Esophagus muscularis mucosa (tissue), 3 donors: ENCODE data around the gene ZNF316.

Experiments used
- CTCF ChIP-seq, 3 experiments: fragments of 200-600 bp in 2 of 3; fragments of 450-650 bp in 1 of 3; sonication (generic) in 2 of 3; IDR thresholded peaks; one replicate each; pipeline ENCODE4 v1.5.1; 2017 to 2019; ENCODE audit warnings: antibody characterized with exemption in 3 of 3, mild to moderate bottlenecking in 2 of 3, moderate library complexity in 1 of 3
- POLR2A ChIP-seq: fragments of 450-650 bp; IDR thresholded peaks from one replicate; pipeline ENCODE4 v1.6.1; 2017; ENCODE audit warnings: antibody characterized with exemption, moderate library complexity, mild to moderate bottlenecking, low read depth

DNA sequence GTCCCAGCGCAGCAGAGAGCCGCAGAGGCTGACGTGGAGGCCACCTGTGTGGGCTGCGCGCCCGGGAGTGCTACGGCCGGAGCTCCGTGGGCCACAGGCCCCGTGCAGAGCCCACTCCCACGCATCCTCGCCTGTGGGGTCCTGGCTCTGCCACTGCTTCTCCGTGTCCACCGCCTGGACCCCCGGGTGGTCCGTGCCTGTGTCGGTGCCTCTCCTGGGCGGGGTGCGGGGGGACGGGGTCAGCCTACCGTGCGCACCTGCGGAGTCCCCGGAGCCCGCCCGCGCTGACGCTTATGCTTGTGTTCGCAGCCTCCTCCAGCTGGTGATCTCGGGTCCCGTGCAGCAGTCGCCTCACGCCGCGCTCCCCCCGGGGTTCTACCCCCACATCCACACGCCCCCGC lies 29.5 kb upstream of the ZNF316 start:
- TF ChIP-seq CTCF (IDR thresholded peaks at IDR 0.05), result no peak
- TF ChIP-seq POLR2A, result no peak
